HG02943 (cell line): Measurements from ENCODE around the gene RIN3.

Experiments
- ATAC-seq: cut with Tn5 transposase; IDR thresholded peaks from one replicate; pipeline ENCODE4 v1.9.1; 2021; ENCODE audit warnings: mild to moderate bottlenecking, low read depth, moderate library complexity; ENCODE audit not compliant: unreplicated experiment

Gene RIN3

DNA sequence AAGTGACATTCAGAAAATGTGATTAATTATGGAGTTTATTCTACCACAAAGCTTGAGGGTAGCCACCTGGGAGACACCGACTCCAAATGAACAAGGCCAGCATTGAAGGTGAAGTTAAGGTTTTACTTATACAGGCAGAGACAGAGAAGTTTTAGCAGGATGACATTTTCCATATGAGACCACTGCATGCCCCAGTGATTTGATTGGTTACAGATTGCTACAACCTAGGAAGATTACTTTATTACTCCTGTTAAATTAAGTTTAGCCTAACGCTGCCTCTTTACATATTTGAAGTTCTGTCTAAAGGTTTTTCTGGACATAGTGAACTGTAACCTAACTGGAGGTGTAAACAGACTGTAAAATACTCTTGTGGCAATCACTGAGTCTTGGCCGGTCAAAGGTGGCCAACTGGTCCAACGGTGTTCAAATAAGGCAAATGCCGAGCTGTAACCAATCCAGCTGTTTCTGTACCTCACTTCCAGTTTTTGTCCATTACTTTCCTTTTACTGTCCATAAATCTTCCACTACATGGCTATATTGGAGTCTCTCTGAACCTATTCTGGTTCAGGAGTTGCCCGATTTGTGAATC is 57.2 kb downstream of the RIN3 start:
- no peak for ATAC-seq

DNA sequence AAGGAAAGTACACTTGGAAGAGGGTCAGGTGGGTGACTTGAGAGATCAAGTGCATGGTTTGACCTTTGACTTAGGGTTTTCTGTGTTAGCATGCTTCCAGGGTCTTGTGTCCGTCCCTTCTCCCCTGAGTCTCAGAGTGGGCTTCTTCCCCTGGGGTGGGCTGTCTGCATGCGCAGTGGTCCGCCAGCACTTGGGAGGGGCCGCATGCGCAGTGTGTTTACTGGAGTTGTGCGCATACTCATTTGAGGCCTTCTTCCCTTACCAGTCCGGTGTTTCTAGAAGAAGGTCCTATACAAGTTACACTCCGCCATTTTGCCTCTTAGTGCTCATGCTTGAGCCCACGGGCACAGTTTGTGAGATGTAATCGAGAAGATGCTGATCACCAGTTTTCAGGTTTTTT is 58.5 kb downstream of the RIN3 start:
- no peak for ATAC-seq

DNA sequence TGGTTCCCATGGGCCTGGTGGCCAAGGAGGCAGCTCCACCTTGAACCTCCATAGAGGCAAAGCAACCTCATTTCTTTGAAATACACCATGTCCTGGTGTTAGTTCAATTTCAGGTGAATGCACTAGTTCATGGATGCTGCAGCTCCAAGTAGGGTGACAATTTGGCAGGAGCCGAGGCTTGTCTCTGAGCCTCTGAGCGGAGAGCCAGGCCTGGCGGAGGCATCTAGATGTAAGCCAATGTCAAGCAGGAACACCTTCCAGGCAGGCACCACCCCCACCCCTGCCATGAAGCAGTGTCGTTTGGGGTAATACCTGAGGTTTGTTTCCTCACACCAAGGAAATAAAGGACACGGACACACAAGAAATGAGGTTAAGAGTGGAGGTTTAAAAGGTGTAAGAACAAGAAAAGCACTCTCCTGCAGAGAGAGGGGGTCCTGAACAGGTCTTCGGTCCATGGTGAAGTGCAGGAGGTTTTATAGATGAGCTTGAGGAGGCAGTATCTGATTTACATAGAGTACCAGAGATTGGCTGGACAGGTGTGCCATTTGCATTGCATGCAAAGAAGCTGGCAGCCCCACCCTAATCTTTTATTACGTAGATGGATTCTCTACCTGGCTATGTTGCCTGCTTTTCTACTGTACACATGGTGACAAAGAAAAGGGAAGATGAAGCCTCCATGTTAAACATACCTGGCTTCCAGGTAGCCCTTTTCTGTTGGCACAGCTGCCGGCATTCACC is 60.3 kb downstream of the RIN3 start:
- ATAC-seq = no peak

DNA sequence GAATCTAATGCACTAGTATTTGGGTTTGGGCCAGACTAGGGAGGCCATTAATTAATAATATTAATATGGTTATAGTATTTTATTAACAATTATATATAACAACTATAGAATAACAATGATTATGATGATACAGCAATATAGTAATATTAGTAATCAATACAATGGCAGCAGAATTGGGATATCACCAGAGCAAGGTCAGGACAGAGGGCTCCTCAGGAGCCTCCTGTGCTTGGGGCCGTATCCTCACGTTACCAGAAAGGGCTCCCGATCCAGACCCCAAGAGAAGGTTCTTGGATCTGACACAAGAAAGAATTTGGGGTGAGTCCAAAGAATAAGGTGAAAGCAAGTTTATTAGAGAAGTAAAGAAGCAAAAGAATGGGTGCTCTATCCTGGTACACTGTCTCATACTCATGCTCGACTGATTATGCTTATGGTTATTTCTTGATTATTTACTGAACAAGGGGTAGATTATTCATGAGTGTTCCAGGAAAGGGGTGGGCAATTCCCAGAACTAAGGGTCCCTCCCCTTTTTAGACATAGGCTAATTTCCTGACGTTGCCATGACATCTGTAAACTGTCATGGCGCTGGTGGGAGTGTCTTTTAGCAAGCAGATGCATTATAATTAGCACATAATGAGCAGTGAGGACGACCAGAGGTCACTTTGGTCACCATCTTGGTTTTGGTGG is 61.6 kb downstream of the RIN3 start:
- ATAC-seq = no peak

DNA sequence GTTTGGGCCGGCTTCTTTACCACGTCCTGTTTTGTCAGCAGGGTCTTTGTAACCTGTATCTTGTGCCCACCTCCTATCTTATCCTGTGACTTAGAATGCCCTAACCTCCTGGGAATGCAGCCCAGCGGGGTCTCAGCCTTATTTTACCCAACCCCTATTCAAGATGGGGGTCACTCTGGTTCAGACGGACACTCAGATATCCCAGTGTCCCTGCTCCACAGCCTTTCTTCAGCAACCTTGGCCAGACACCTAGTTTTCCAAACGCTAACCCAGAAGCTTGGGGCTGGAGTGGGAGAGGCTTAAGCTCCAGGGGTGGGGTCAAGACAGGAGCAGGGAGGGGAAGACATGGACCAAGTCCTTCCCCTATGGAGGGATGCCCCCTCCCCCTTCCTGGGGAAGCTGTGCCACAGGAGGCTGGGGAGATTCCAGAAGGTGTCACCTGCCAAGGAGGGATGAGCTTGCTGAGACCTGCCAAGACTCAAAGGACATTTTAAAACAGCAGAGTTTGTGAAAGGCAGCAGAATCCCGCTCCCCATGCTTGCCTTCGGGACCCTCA is 62.2 kb downstream of the RIN3 start:
- ATAC-seq = no peak

DNA sequence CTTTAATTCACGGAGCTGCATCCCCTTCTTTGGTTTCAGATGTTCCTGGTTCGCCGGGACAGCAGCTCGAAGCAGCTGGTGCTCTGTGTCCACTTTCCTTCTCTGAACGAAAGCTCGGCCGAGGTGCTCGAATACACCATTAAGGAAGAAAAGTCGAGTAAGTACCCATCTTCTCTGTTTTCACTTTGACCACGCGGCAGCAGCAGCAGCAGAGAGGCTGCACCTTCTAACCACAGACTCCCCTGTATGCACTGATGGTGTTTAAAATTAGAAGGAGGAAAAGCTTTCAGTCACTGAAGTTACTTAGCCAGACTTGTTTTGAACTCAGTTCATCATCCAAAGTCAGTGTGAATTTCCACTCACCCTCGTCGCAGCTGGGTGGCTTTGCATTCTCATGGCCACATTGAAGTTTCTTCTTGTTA is 63.8 kb downstream of the RIN3 start:
- peak; percentile 77 for ATAC-seq

DNA sequence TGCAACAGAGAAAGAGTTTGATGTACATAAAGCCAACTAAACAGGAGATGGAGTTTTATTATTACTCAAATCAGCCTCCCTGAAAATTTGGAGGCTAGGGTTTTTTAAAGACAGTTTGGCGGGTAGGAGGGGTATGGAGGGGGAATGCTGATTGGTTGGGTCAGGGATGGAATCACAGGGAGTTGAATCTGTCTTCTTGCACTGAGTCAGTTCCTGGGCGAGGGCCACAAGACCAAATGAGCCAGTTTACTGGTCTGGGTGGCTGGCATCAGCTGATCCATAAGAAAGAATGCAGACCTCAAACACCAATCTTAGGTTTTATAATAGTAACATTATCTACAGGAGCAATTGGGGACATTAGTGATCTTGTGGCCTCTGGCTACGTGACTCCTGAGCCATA is 64.9 kb downstream of the RIN3 start:
- no peak for ATAC-seq

DNA sequence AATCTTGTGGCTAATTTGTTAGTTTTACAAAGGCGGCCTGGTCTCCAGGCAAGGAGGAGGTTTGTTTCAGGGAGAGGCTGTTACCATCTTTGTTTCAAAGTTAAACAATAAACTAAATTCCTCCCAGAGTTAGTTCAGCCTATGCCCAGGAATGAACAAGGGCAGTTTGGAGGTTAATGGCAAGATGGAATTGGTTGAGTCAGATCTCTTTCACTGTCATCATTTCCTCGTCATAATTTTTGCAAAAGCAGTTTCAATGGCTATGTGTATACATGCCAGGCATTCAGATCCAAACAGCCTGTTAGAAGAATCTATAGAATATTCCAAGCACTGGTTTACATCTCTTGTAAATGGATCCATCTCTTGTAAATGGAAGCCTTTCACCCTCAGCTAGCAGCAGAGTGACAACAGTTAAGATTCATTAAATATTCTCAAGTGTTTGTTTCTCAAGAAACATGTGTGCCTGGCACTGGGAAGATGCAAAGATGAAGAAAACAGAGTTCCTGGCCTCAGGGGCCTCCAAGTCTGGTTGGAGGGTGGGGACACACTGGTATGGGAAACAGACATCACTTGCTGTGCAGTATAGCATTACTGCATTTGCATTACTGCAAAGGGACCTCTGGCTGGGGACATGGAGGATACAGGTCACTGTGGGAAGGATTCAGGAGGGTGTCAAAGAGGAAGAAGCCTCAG is 65.8 kb downstream of the RIN3 start:
- ATAC-seq = no peak

DNA sequence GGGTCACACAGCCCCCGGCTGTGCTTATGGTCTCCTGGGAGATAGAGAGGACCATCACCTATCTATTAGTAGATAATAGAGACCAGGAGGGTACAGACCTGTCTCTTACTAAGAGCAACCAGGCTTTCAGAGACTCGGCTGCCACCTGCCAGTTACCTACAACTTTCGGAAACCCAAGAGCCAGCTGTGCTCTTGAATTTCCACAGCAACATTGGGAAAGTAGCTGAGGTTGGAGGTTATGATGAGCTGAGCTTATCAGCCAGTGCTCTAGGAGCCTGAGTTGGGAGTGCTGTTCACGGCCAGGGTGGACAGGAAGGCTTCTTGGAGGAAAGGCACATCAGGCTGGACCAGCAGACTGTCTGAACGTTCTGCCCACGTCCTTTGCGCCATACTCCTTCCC is 67.6 kb downstream of the RIN3 start:
- ATAC-seq = no peak

DNA sequence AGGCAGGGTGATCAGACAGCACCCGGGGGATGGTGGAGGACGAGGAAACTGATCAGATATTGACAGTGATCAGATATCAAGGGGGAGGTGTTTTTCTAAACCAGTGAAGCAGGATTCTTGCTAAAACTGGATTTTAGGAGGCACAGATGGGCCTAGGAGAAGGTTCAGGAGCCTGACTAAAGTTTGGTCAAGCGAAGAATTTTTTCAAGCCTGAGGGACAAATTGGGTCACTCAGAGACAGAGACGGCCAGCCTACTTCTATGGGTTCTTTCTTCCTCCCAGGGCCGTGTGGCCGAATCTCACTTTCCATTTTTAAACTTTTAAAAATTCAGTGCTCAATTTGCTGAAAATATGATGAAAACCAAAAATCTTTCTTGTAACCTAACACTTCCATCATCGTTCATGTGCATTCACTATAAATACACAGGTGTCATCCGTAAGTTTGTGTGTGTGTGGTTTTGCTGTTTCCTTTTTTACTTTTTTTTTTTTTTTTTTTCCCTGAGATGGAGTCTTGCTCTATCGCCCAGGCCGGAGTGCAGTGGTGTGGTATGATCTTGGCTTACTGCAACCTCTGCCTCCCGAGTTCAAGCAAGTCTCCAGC is 68.5 kb downstream of the RIN3 start:
- no peak for ATAC-seq

DNA sequence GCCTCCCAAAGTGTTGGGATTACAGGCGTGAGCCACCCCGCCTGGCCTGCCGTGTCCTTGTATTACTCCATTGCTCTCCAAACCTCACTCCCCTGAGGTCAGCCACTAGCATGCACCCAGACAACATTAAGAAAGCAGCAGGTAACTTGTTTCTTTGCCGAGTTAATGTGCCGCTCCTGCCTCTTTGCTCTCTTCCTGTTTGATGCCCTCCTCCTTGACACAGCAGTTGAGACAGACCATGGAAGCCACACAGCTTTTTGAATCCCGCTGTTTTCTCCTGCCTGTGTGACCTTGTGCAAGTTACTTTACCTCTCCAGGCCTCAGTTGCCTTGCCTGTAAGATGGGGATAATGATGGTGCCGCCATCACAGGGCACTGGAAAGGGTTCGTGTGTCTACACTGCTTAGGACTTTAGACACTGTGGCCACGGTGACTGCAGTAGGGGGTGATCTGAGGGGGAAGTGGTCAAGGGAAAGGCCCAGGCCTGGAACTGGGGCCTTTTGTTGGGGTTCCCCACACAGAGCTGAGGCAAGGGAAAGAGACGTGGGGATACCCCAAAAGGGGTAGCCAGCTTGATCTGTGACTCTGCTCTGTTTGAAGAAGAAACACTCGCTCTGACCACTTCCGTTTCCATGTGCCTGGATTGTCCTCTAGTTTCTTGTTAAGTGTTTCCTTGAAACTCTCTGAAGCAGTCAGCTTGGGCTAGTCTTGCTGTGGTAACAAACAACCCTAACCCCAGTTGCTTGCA is 69.3 kb downstream of the RIN3 start:
- no peak for ATAC-seq

DNA sequence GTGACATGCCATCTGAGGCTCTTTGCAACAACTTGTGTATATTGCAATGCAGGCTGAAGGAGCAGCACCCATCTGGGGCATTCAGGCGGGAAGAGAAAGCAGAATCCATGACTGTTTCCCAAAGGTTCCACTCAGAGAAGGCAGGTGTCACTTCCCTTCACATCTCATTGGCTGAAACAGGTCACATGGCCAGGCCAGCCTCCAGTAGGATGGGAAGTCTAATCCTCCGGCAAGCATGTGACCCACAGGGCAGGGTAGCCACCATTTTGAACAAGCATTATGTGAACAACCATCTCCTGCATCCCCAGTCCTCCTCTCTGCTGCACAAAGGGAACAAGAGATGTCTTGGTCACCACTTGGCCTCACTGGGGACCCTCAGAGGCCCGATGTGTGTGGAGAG is 70.6 kb downstream of the RIN3 start:
- no peak for ATAC-seq

DNA sequence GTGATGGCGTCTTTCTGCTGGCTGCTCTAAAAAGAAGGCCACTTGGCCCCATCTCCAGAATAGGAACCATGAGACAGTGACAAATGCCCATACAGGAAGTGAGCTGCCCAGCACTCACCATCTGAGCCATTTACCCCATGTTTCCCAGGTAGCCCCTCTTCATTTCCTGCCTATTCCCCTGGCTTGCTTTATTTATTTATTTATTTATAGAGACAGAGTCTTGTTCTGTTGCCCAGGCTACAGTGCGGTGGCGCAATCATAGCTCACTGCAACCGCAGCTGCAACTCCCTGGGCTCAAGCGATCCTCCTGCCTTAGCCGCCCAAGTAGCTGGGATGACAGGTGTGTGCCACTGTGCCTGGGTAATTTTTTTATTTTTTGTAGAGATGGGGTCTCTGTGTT is 71.2 kb downstream of the RIN3 start:
- no peak for ATAC-seq

DNA sequence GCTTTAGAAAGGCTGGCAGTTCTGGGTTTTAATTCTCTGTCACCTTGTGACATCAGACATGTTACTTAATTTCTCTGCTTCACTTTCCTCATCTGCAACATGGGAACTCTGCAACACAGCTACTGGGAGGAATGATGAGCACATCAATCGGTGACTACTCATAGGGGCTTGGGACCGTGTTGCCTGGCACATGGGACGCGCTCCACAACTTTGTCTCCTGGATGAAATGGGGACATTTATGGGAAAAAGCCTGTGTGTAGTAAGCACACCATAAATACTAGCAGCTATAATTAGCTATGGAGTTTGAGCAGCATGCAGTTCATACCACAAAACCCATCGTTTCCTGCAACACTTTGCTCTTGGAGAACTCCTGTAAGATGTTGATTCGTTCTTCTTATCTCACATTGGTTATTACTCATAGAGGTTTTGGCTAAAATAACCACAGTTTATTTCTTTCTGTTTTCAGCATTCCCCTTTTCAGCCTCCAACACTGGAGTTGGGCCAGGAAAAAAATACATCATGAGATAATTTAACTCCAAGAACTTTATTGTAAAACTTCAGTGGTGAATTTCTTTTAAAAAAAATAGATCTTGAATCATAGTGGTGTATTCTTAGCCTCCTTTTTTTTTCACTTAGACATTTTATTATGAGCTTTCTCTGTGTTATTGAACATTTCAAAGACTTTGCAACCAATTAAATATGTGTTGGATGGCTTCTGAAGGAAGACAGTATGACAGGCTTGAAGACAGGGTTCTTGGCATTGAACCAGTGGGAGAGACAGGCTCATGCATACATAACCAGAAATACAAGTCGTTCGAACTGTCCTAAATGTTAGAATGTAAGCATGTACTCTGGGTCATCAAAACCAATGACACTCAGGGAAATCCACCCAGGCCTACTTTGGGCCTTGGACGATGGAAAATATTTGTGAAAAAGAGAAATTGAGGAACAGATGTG is 72.7 kb downstream of the RIN3 start:
- ATAC-seq = no peak

DNA sequence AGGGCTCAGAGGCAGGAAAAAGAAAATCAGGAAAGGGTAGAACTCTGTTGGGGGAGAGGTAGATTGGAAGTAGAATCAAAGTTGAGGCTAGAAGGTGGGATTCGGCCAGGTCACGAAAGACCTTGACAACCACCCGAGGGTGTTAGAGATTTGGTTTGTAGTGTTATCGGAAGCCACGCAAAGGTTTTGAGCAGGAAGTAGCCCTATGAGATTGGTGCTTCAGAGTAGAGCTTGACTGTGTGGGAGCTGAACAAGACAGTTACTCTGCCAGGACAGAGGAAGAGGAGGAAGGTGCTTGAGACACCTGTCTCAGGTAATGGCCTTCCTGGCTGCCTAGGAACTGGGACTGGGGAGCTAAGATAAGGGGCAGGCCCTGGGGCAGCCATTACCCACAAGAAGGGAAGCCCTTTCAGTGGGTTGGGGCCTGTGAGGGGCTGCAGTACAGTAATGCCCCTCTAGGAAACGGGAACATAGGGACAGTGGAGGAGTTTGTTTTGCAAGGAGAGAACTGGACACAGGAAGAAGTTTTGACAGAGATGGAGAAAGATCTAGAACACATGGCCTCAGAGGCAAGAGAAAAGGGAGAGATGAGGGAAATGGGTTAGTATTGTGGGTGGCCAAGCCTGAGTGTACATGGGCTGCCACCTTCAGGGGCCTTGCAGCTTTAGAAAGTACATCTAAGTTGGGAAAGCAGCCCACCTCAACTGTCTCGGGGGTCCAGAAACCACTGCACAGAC is 73.5 kb downstream of the RIN3 start:
- ATAC-seq = no peak

DNA sequence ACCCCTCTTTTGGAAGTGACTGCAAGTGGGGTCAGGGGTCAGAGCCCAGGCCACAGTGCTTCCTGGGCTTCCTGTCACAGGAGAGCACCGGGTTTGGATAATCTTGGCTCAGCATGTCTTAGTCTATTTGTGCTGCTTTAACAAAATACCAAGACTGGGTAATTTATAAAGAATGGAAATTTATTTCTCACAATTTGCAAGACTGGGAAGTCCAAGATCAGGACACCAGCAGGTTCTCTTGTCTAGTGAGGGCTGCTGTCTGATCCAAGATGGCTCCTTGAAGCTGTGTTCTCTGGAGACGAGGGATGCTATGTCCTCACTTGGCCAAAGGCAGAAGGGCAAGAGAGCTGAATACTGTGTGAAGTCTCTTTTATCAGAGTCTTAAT is 74.1 kb downstream of the RIN3 start:
- no peak for ATAC-seq

DNA sequence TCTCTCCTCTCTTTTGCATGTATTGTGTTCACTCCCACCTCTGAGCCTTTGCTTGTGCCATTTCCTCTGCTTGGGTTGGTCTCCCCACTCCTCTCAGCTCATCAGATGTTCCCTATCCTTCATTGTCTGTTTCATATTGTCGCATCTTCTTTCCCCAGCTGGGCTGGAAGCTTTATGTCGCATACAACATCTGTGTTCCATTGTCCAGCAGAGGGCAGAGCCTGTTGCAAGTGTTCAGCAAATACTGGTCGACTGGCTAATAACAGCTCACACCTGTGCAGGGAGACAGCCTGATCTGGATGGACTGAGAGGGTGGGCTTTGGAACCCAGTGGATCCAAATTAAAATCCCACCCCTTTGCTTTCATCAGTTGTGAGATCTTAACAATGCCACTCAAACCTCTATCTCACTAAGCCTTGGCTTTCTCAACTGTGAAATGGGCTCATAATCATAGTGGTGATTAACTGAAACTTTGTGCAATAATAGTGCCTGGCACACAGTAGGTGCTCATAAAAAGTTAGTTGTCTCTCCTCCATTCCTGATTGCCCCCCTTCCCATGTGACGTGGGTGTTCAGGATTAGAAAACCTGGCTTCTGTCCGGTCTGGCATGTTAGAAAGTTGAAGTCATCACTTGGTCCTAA is 75.8 kb downstream of the RIN3 start:
- no peak for ATAC-seq

DNA sequence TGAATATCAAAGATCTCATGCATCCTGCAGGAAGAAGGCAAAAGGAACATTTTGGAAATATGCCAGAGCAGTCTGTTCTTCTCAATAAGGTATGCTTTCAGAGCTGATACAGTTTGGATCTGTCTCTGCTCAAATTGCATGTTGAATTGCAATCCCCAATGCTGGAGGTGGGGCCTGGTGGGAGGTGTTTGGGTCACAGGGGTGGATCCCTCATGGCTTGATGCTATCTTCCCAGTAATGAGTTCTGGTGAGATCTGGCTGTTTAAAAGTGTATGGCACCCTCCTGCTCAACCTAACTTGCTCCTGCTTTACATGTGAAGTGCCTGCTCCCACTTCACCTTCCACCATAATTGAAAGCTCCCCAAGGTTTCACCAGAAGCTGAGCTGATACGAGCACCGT is 76.6 kb downstream of the RIN3 start:
- ATAC-seq = no peak
